ENCODE measurements around the gene UMPS.
"Not testable (repeated sequence)": the region's sequence is repeated elsewhere in the genome, so short reads cannot be mapped to it uniquely, and the experiment has no call there.

UMPS gene

GRCh38 chr3:124707656-124708062 lies 22.6 kb upstream of the UMPS start:
- no peak for DNase-seq

GRCh38 chr3:124714223-124714853 lies 15.9 kb upstream of the UMPS start:
- DNase-seq = no peak

- DNase-seq = no peak
These were observed 7.7 kb upstream of the UMPS start for GRCh38 chr3:124722589-124722988.

- no peak for DNase-seq
These were observed 667 bp downstream of the UMPS start for GRCh38 chr3:124730941-124731297.

- no peak for DNase-seq
These were observed 1.5 kb downstream of the UMPS start for GRCh38 chr3:124731760-124732159.

GRCh38 chr3:124741027-124741426 lies 10.8 kb downstream of the UMPS start:
- DNase-seq = no peak

- no peak for DNase-seq
These were observed 15.5 kb downstream of the UMPS start for GRCh38 chr3:124745756-124746155.

- DNase-seq = no peak
These were observed 17.1 kb downstream of the UMPS start for GRCh38 chr3:124747111-124747981.

GRCh38 chr3:124748560-124749198 lies 18.4 kb downstream of the UMPS start:
- DNase-seq = no peak

GRCh38 chr3:124749877-124750276 lies 19.6 kb downstream of the UMPS start:
- DNase-seq = not testable (repeated sequence)

- no peak for DNase-seq
These were observed 21.2 kb downstream of the UMPS start for GRCh38 chr3:124751501-124751900.

GRCh38 chr3:124752051-124752450 lies 21.8 kb downstream of the UMPS start:
- DNase-seq = no peak

GRCh38 chr3:124757926-124758325 lies 27.7 kb downstream of the UMPS start:
- not testable (repeated sequence) for DNase-seq

GRCh38 chr3:124758851-124759635 lies 28.8 kb downstream of the UMPS start:
- no peak for DNase-seq

- no peak for DNase-seq
These were observed 29.6 kb downstream of the UMPS start for GRCh38 chr3:124759666-124760401.

GRCh38 chr3:124760601-124761000 lies 30.3 kb downstream of the UMPS start:
- DNase-seq = no peak

- peak; percentile 46 to 79 (median 67) for DNase-seq
These were observed 31.1 kb downstream of the UMPS start for GRCh38 chr3:124761250-124761796.

- no peak for DNase-seq
These were observed 31.8 kb downstream of the UMPS start for GRCh38 chr3:124761935-124762660.

GRCh38 chr3:124762661-124763011 lies 32.4 kb downstream of the UMPS start:
- DNase-seq = no peak

- DNase-seq = no peak
These were observed 33.0 kb downstream of the UMPS start for GRCh38 chr3:124763206-124763605.

GRCh38 chr3:124763644-124764358 lies 33.5 kb downstream of the UMPS start:
- no peak for DNase-seq

All from stimulated activated naive CD4-positive, alpha-beta T cell (primary cell).